Right atrium auricular region (tissue), 2 donors: ENCODE data around the gene PGBD5. TPM values are rescaled to one million over a fixed set of nuclear protein-coding genes. Genes with fewer than 3 reads are reported as not detected.

Source experiments
- DNase-seq: peaks from one replicate; pipeline ENCODE4 v3.0.0-alpha.2; 2019; ENCODE audit warnings: low spot score
- H3K27ac ChIP-seq, 2 donors: fragments of 200-600 bp; sonication (generic); 1 replicate in 1 of 2; 2 replicates in 1 of 2; pipeline ENCODE4 v1.5.1; 2016 to 2019
- H3K27me3 ChIP-seq, 2 donors: fragments of 200-600 bp; sonication (generic); one replicate each; pipeline versions ENCODE4 v1.5.1 to v1.6.0; 2017 to 2019
- H3K36me3 ChIP-seq: fragments of 200-600 bp; sonication (generic); one replicate; pipeline ENCODE4 v1.5.1; 2016
- H3K4me1 ChIP-seq, 2 donors: fragments of 200-600 bp; sonication (generic); one replicate each; pipeline versions ENCODE4 v1.5.1 to v1.6.0; 2017 to 2019
- H3K4me3 ChIP-seq, 2 donors: fragments of 200-600 bp; sonication (generic); 1 replicate in 1 of 2; 2 replicates in 1 of 2; pipeline ENCODE4 v1.5.1; 2017 to 2019; ENCODE audit warnings: mild to moderate bottlenecking in 1 of 2, moderate library complexity in 1 of 2
- H3K9me3 ChIP-seq, 2 donors: fragments of 200-600 bp; sonication (generic); one replicate each; pipeline ENCODE4 v1.5.1; 2019
- total RNA-seq, 2 donors: library from RNA; depleted of rRNA; stranded (reverse); fragments of >200 nt; gene quantifications; one replicate each; pipeline ENCODE4 v1.1.0, GENCODE V29; 2016
- TF ChIP-seq, protein P1 (sequence below), 2 donors: fragments of 200-600 bp; sonication (generic); IDR thresholded peaks; one replicate each; pipeline ENCODE4 v1.5.1; 2019; ENCODE audit warnings: antibody characterized with exemption in 2 of 2

PGBD5 gene
- total RNA-seq, 2 donors from 2014 or later = 13.2 to 18.5 TPM

DNA sequence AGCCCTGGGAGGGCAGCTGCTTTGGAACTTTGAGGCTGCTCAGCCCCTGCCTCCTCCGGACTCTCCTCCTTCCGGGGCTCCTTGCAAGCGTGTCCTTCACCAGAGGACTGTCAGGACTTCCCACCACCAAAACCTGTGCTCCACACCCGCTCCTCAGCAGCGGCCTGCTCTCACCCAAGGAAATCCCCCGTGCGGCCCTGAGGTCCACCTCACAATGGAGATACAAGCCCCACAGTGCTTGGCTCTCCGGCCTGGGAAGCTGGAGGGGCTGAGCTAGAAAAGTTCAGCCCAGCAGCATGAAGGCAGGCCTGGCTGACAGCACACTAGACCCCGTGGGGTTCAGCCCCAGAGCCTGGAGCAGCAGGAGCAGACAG, 33.6 kb downstream of the PGBD5 start:
- TF ChIP-seq, protein P1, sequence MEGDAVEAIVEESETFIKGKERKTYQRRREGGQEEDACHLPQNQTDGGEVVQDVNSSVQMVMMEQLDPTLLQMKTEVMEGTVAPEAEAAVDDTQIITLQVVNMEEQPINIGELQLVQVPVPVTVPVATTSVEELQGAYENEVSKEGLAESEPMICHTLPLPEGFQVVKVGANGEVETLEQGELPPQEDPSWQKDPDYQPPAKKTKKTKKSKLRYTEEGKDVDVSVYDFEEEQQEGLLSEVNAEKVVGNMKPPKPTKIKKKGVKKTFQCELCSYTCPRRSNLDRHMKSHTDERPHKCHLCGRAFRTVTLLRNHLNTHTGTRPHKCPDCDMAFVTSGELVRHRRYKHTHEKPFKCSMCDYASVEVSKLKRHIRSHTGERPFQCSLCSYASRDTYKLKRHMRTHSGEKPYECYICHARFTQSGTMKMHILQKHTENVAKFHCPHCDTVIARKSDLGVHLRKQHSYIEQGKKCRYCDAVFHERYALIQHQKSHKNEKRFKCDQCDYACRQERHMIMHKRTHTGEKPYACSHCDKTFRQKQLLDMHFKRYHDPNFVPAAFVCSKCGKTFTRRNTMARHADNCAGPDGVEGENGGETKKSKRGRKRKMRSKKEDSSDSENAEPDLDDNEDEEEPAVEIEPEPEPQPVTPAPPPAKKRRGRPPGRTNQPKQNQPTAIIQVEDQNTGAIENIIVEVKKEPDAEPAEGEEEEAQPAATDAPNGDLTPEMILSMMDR (IDR thresholded peaks at IDR 0.05) = no peak
- Histone ChIP-seq H3K27ac (peak overlapping the region; percentile 38 to 58), H3K9me3 (no peaks in the 10 kb centered on the region), H3K36me3 (no peaks in the 10 kb centered on the region), H3K27me3 (no peaks in the 10 kb centered on the region), H3K4me1 (peaks cover 0 to 18% of the 10 kb centered on the region in 2 donors), H3K4me3 (no peak overlapping the region)
- no peak for DNase-seq

DNA sequence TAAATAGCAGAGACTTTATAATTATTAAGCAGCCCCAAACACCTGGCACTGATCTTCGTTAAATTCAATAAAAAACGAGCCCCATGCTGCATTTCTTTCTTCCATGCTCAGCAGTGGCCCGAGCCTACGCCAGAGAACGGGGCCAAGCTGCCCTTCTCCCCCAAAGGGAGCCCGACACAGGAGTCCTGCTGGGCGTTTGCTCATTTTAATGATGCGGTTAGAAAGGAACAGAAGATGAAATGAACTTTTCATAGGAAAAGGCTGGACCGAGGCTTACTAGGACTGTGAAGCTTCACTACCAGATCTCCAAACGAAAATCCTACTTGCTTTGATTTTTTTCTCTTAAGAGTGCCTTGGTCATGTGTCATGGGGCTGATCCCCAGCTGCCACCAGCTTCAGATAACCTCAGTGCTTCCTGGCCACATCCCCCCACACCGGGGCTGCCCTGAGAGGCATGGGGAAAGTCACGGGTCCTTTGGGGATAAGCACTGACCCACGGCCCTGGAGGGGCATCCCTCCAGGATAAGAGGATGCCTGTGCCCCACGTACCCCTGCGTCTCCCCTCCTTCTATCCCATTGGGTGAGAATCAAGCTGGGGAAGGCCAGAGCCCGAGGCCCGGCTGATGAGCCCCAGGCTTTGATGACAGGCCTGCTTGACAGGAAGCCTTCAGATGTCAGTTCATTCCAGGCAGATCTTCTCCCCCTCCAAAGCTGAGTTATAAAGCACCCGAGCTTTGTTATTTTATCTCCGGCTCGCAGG, 34.2 kb downstream of the PGBD5 start:
- H3K27ac ChIP-seq = peak overlapping the region; percentile 38 to 58
- no peak overlapping the region for H3K4me3 ChIP-seq
- TF ChIP-seq, protein P1 (IDR thresholded peaks at IDR 0.05) = no peak
- DNase-seq = no peak
- no peaks in the 10 kb centered on the region for H3K9me3 ChIP-seq
- no peaks in the 10 kb centered on the region for H3K36me3 ChIP-seq
- no peaks in the 10 kb centered on the region for H3K27me3 ChIP-seq
- H3K4me1 ChIP-seq = peaks cover 0 to 22% of the 10 kb centered on the region in 2 donors

DNA sequence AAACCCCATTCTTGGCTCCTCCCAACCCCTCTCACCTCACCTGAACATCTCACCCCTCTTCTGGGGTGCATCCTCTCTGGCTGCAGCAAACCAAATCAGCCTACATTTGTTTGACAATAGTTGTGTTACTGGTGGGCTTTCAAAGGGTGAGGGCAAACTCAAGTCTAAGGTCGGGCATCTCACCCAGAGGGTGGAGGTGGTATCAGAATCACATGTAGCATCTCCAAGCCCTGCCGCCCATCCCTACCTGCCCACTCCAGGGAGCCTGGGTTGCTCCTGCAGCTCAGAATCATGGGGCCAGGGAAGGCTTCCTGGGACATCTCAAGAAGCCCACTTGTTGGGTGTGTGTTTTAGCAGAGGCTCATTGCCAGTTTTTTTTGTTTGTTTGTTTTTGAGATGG, 35.8 kb downstream of the PGBD5 start:
- TF ChIP-seq, protein P1 (IDR thresholded peaks at IDR 0.05) = no peak

DNA sequence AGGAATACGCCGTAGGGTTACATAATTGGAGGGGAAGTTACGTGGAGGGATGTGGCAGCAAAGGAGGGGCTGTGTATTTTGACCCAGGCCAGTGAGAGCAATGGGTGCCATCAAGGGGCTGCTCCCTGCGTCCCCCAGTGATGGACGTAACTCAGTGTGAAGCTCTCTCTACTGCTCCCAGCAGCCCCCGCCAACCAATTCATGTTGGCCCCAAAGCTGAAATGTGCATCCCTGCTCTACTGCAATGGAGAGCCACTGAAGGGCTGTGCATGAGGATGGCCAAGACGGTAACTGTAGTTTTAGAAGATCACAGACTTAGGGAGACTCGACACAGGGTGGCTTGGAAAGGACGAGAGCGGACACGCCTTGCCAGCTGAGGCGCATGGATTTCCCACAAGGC, 38.3 kb downstream of the PGBD5 start:
- H3K4me1 ChIP-seq = peaks cover 0 to 38% of the 10 kb centered on the region in 2 donors
- H3K36me3 ChIP-seq = no peaks in the 10 kb centered on the region
- H3K27me3 ChIP-seq = no peaks in the 10 kb centered on the region
- DNase-seq = no peak
- no peak overlapping the region for H3K4me3 ChIP-seq
- TF ChIP-seq, protein P1 (IDR thresholded peaks at IDR 0.05) = no peak
- H3K9me3 ChIP-seq = no peaks in the 10 kb centered on the region
- no peak overlapping the region for H3K27ac ChIP-seq

More for the DNA sequence above, 35.8 kb downstream of the PGBD5 start:
- H3K9me3 ChIP-seq = no peaks in the 10 kb centered on the region
- no peaks in the 10 kb centered on the region for H3K27me3 ChIP-seq
- H3K27ac ChIP-seq = no peak overlapping the region
- H3K4me1 ChIP-seq = peaks cover 0 to 36% of the 10 kb centered on the region in 2 donors
- H3K36me3 ChIP-seq = no peaks in the 10 kb centered on the region
- H3K4me3 ChIP-seq = no peak overlapping the region
- no peak for DNase-seq

DNA sequence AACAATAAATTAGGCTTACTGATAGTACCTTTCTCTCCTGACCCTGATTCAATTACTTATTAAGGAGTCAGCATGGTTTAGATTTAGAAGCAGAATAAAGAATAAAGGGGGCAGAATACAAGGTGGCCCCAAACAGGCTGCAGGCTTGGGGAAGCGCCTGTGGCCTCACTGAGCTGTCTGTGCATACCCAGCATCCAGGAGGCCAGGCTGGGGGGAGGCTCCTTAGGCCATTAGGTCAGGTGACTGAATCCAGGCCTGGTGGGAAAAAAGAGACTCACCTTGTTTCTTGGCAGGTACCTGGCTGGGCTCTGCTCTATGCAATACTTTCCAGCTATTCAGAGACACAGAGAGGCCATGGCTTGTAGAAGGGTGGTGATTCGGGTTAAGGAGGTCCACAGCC, 38.8 kb downstream of the PGBD5 start:
- H3K36me3 ChIP-seq = no peaks in the 10 kb centered on the region
- peaks cover 0 to 34% of the 10 kb centered on the region in 2 donors for H3K4me1 ChIP-seq
- peak overlapping the region in 1 of 2 donors; percentile 29 for H3K27ac ChIP-seq
- no peaks in the 10 kb centered on the region for H3K9me3 ChIP-seq
- H3K4me3 ChIP-seq = no peak overlapping the region
- no peaks in the 10 kb centered on the region for H3K27me3 ChIP-seq
- TF ChIP-seq, protein P1 (IDR thresholded peaks at IDR 0.05) = no peak
- no peak for DNase-seq
